H1 (cell line): ENCODE measurements around the gene FGD5. TPM values are rescaled to one million over a fixed set of nuclear protein-coding genes. Genes with fewer than 3 reads are reported as not detected.

Experiments used
- ASH2L ChIP-seq: fragments of 200-600, 300-600 bp; sonication (generic); IDR thresholded peaks from one replicate; pipeline ENCODE4 v1.7.1; 2017; ENCODE audit warnings: low read length
- BRCA1 ChIP-seq: IDR thresholded peaks from 2 replicates; pipeline ENCODE4 v1.6.1; 2012; ENCODE audit warnings: low read depth, low read length, improper control_type of control experiment
- CEBPB ChIP-seq: IDR thresholded peaks from 2 replicates; pipeline ENCODE4 v1.6.1; 2012; ENCODE audit warnings: low read depth, low read length
- CHD1 ChIP-seq: IDR thresholded peaks from 2 replicates; pipeline ENCODE4 v1.6.1; 2012; ENCODE audit warnings: low read depth, low read length, improper control_type of control experiment
- EP300 ChIP-seq, 2 experiments: IDR thresholded peaks; 1 replicate in 1 of 2; 2 replicates in 1 of 2; pipeline ENCODE4 v1.6.1; 2011 to 2012; ENCODE audit warnings: low read depth in 2 of 2, low read length in 2 of 2, mild to moderate bottlenecking in 2 of 2, borderline replicate concordance in 1 of 2, inconsistent platforms in 1 of 2, moderate library complexity in 1 of 2
- GABPA ChIP-seq: IDR thresholded peaks from 2 replicates; pipeline ENCODE4 v1.6.1; 2011; ENCODE audit warnings: mild to moderate bottlenecking, low read length, moderate library complexity, borderline replicate concordance; ENCODE audit not compliant: insufficient read depth
- JUND ChIP-seq: IDR thresholded peaks from 2 replicates; pipeline ENCODE4 v1.6.1; 2011; ENCODE audit warnings: mild to moderate bottlenecking, improper control_type of control experiment, low read length
- NANOG ChIP-seq: IDR thresholded peaks from 2 replicates; pipeline ENCODE4 v1.6.1; 2011; ENCODE audit warnings: low read length, low read depth, mild to moderate bottlenecking, inconsistent platforms; ENCODE audit not compliant: insufficient read depth, poor library complexity, severe bottlenecking
- POLR2A ChIP-seq, 2 experiments: IDR thresholded peaks; 1 replicate in 1 of 2; 2 replicates in 1 of 2; pipeline ENCODE4 v1.6.1; 2011; ENCODE audit warnings: low read depth in 2 of 2, low read length in 2 of 2, mild to moderate bottlenecking in 2 of 2; ENCODE audit errors: control extremely low read depth in 1 of 2
- RAD21 ChIP-seq, 2 experiments: IDR thresholded peaks in 1 of 2; conservative IDR thresholded peaks in 1 of 2; 2 replicates each; pipeline ENCODE4 v1.6.1; 2011; ENCODE audit warnings: low read depth in 2 of 2, low read length in 2 of 2, improper control_type of control experiment in 1 of 2, inconsistent platforms in 1 of 2, mild to moderate bottlenecking in 1 of 2, moderate library complexity in 1 of 2
- RNF2 ChIP-seq: fragments of 200-900, 300-1000 bp; sonication (generic); IDR thresholded peaks from 2 replicates; pipeline ENCODE4 v1.7.1; 2016; ENCODE audit warnings: borderline replicate concordance, low read depth, mild to moderate bottlenecking, antibody characterized with exemption, low read length; ENCODE audit not compliant: poor library complexity, severe bottlenecking; ENCODE audit errors: missing control alignments
- SP4 ChIP-seq: IDR thresholded peaks from 2 replicates; pipeline ENCODE4 v1.6.1; 2012; ENCODE audit warnings: low read length, inconsistent platforms
- TAF1 ChIP-seq: IDR thresholded peaks from 2 replicates; pipeline ENCODE4 v1.6.1; 2011; ENCODE audit warnings: mild to moderate bottlenecking, low read depth, low read length
- TAF7 ChIP-seq: optimal IDR thresholded peaks from 2 replicates; pipeline ENCODE3; 2011; ENCODE audit warnings: low read depth, mild to moderate bottlenecking, inconsistent platforms, low read length, moderate library complexity, borderline replicate concordance
- TCF12 ChIP-seq: IDR thresholded peaks from 2 replicates; pipeline ENCODE4 v1.6.1; 2011; ENCODE audit warnings: low read depth, mild to moderate bottlenecking, low read length
- ZNF274 ChIP-seq: IDR thresholded peaks from 2 replicates; pipeline ENCODE4 v1.7.0; 2012; ENCODE audit warnings: low read length, borderline replicate concordance; ENCODE audit errors: extremely low read depth
- polyA plus RNA-seq, 7 experiments: library from polyadenylated mRNA; depleted of rRNA in 3 of 7; stranded (reverse) in 5 of 7; unstranded in 2 of 7; fragments of >200 nt in 5 of 7; fragments of 200-250 nt in 2 of 7; gene quantifications; 1 replicate in 5 of 7; 2 replicates in 1 of 7; 4 replicates in 1 of 7; pipeline versions ENCODE4 v1.2.1 to v1.2.3, GENCODE V29; 2011 to 2013; ENCODE audit warnings: missing spikeins in 2 of 7, mixed read lengths in 2 of 7
- total RNA-seq: library from RNA; stranded (reverse); fragmentation: NEBNext Ultra II Directional; extraction: Animal tissue kit (Norgen Biotek cat#: 25700); gene quantifications from 2 replicates; pipeline ENCODE4 v1.2.1, GENCODE V29; 2021
- TF ChIP-seq, protein P1 (sequence below): IDR thresholded peaks from 2 replicates; pipeline ENCODE4 v1.6.1; 2012; ENCODE audit warnings: inconsistent platforms
- TF ChIP-seq, protein P2 (sequence below), 3 experiments: IDR thresholded peaks; 1 replicate in 2 of 3; 2 replicates in 1 of 3; pipeline versions ENCODE4 v1.5.1 to v1.6.1; 2011; ENCODE audit warnings: low read length in 3 of 3, mild to moderate bottlenecking in 3 of 3, inconsistent platforms in 2 of 3, low read depth in 1 of 3, moderate library complexity in 1 of 3; ENCODE audit not compliant: insufficient read depth in 1 of 3; ENCODE audit errors: control extremely low read depth in 1 of 3

The FGD5 gene
- total and polyA plus RNA-seq, 2 of the 8 experiments (the other 6 are each of a cell fraction or from before 2014, with no cell fraction given): 4.7 to 14.3 TPM

DNA sequence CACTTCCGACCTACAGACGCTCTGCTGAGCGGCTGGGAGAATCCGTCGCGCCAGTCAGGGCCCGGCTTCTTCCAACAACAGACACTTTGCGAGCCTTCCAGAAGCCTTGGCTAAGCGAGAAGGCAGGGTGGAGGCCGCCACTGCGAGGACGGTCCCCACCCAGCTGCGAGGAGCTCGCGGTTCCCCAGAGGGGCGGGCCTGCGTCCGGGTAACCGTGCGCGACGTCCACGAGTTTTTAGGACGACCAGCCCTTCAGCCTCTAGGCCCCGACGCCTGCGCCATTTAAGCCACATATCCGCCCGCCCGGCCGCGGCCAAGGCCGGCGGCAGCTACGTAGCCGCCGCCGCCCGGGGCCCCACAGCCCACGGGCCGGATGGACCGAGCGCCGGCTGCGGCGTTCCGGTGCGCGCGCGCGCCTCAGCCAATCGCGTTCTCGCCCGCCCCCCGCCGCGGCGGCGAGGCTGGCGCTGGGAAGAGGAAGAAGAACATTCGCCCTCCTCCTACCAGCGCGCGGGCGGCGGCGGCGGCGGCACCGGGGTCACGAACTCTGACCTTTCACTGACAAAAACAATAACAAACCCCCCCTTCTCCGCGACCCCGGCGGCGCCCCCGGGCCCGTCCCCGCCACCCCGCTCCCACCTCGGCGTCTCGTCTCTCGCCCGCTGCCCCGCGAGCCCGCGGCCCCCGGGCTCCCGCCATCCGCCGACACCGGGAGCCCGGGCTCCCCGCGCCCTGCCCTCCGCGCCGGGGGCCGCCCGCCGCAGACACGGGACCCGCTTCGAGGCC, 128.5 kb downstream of the FGD5 start, which contains the start of gene NR2C2 (continued):
- TF ChIP-seq TAF1 (peak; percentile 87), TCF12 (no peak), GABPA (no peak), EP300 (IDR thresholded peaks at IDR 0.05; ENCODE audit: borderline replicate concordance in 1 of 2, low read depth in 2 of 2, low read length in 2 of 2) (peak in 1 of 2 experiments; percentile 30; a peak in 1 of 3 replicates), CHD1 (no peak), RAD21 (IDR thresholded peaks at IDR 0.05 in 1 of 2, conservative IDR thresholded peaks at IDR 0.05 in 1 of 2; ENCODE audit: low read depth in 2 of 2, low read length in 2 of 2) (no peak), POLR2A (IDR thresholded peaks at IDR 0.05; ENCODE audit: control extremely low read depth in 1 of 2, low read depth in 2 of 2, low read length in 2 of 2) (peak; percentile 73 to 82), BRCA1 (no peak), CEBPB (no peak), ASH2L (no peak), ZNF274 (no peak), TAF7 (peak; percentile 23), NANOG (no peak), RNF2 (no peak), SP4 (no peak), JUND (no peak)
- TF ChIP-seq, protein P1, sequence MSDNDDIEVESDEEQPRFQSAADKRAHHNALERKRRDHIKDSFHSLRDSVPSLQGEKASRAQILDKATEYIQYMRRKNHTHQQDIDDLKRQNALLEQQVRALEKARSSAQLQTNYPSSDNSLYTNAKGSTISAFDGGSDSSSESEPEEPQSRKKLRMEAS: no peak
- TF ChIP-seq, protein P2, sequence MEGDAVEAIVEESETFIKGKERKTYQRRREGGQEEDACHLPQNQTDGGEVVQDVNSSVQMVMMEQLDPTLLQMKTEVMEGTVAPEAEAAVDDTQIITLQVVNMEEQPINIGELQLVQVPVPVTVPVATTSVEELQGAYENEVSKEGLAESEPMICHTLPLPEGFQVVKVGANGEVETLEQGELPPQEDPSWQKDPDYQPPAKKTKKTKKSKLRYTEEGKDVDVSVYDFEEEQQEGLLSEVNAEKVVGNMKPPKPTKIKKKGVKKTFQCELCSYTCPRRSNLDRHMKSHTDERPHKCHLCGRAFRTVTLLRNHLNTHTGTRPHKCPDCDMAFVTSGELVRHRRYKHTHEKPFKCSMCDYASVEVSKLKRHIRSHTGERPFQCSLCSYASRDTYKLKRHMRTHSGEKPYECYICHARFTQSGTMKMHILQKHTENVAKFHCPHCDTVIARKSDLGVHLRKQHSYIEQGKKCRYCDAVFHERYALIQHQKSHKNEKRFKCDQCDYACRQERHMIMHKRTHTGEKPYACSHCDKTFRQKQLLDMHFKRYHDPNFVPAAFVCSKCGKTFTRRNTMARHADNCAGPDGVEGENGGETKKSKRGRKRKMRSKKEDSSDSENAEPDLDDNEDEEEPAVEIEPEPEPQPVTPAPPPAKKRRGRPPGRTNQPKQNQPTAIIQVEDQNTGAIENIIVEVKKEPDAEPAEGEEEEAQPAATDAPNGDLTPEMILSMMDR (IDR thresholded peaks at IDR 0.05; ENCODE audit: control extremely low read depth in 1 of 3, insufficient read depth in 1 of 3, low read depth in 1 of 3, low read length in 3 of 3): no peak
